Measurements from ENCODE around the gene ZNF625.

- TF ChIP-seq, protein P1, sequence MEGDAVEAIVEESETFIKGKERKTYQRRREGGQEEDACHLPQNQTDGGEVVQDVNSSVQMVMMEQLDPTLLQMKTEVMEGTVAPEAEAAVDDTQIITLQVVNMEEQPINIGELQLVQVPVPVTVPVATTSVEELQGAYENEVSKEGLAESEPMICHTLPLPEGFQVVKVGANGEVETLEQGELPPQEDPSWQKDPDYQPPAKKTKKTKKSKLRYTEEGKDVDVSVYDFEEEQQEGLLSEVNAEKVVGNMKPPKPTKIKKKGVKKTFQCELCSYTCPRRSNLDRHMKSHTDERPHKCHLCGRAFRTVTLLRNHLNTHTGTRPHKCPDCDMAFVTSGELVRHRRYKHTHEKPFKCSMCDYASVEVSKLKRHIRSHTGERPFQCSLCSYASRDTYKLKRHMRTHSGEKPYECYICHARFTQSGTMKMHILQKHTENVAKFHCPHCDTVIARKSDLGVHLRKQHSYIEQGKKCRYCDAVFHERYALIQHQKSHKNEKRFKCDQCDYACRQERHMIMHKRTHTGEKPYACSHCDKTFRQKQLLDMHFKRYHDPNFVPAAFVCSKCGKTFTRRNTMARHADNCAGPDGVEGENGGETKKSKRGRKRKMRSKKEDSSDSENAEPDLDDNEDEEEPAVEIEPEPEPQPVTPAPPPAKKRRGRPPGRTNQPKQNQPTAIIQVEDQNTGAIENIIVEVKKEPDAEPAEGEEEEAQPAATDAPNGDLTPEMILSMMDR (IDR thresholded peaks at IDR 0.05) = no peak
- TF ChIP-seq POLR2AphosphoS5 (IDR thresholded peaks at IDR 0.05) = no peak
Observed at GRCh38 chr19:12155324-12155860, 1.1 kb downstream of the ZNF625 start.

Data from gastroesophageal sphincter (tissue), 3 donors.